HUES6 (cell line): Measurements from ENCODE around the gene KRTAP1-1.

Experiments used
- H3K27ac ChIP-seq: 2 replicates; pipeline ENCODE4 v1.7.0; 2013; ENCODE audit warnings: low read depth, mild to moderate bottlenecking, low read length, inconsistent platforms
- H3K27me3 ChIP-seq: 2 replicates; pipeline ENCODE4 v1.6.1; 2013; ENCODE audit warnings: low read length; ENCODE audit not compliant: control insufficient read depth, insufficient read depth
- H3K36me3 ChIP-seq: 2 replicates; pipeline ENCODE4 v1.6.1; 2013; ENCODE audit warnings: low read length; ENCODE audit not compliant: control insufficient read depth, insufficient read depth
- H3K4me1 ChIP-seq: 2 replicates; pipeline ENCODE4 v1.6.1; 2013; ENCODE audit warnings: low read length; ENCODE audit not compliant: control insufficient read depth, insufficient read depth
- H3K4me3 ChIP-seq: 2 replicates; pipeline ENCODE4 v1.5.1; 2013; ENCODE audit warnings: low read depth, low read length
- H3K9ac ChIP-seq: one replicate; pipeline ENCODE4 v1.6.1; 2013; ENCODE audit warnings: mild to moderate bottlenecking, low read length
- H3K9me3 ChIP-seq: 2 replicates; pipeline ENCODE4 v1.6.1; 2013; ENCODE audit warnings: low read depth, low read length; ENCODE audit not compliant: control insufficient read depth, insufficient read depth

Gene KRTAP1-1

DNA sequence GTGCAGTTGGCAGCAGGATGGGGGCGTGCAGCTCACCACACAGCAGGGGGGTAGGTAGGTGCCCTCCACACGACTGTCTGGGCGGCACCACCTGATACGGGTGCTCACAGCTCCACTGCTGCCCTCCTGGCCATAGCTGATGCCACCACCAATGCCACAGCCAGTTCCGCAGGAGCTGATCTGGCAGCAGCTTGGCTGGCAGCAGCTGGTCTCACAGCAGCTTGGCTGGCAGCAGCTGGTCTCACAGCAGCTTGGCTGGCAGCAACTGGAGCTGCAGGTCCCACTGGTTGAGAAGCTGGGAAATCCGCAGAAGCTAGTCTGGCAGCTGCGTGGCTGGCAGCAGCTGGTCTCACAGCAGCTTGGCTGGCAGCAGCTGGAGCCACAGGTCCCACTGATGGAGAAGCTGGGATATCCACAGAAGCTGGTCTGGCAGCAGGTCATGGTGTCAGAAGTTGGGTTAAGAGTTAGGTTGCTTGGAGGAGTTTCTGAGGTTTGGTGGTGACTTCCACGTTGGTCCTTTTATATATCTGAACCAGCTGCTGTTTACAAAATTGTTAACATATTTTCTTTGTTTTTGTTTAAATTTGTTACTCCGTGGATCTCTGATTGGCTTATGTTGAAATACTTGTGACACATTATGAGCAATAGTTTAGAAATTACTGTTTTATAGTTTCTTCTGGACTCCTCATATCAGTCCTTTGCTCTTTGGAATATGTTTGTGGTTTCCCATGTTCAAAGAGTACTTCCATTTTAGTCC lies 14.4 kb downstream of the KRTAP1-1 start, which contains the start of gene KRTAP1-5:
TSS of gene KRTAP1-5 (minus strand) at position 494 of the 757 bp plus-strand sequence. CDS start at position 441, 53 bp downstream.
- H3K4me1 ChIP-seq = no peaks in the 10 kb centered on the region
- H3K27me3 ChIP-seq = no peaks in the 10 kb centered on the region
- no peak within 1 kb of the TSS for H3K27ac ChIP-seq
- H3K9ac ChIP-seq = no peak within 1 kb of the TSS
- no peak within 1 kb of the TSS for H3K4me3 ChIP-seq
- no peaks in the 10 kb centered on the region for H3K9me3 ChIP-seq
- H3K36me3 ChIP-seq = no peaks in the 10 kb centered on the region

DNA sequence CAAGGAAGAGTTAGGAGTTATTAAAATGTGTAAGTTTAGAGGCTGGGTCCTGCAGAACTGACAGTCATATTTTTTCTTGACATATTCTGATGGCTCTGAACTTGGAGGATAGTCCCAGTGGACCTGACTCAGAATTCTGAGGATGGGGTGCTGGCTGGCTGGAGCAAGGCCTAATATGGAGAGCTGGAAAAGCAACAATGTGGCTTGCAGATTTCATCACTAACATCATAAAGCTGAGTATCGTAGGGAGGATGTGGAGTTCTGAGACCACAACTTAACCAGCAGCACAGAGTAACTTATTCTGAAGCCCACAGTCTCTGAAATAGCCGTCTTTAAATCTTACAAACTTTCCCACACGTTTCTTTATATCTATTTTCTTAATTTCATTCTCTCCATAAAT lies 16.6 kb downstream of the KRTAP1-1 start:
- H3K4me1 ChIP-seq = no peaks in the 10 kb centered on the region

DNA sequence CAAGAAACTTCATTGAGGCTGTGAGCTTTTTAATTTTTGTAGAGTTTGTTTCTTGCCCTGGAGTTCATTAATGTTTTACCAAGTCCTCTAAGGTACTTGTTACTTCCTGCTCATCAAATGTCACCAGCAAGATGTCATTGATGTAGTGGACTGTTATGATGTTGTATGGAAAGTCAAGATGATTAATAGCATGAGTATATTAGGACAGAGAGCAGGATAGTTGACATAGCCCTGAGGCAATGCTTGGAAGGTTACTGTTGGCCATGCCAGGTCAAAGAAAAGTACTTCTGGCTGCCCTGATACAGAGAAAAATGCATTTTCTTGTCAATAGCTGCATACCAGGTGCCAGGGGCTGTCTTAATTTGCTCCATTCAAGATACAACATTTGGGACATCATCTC lies 20.9 kb downstream of the KRTAP1-1 start:
- no peaks in the 10 kb centered on the region for H3K36me3 ChIP-seq
- no peaks in the 10 kb centered on the region for H3K4me1 ChIP-seq
- H3K27ac ChIP-seq = no peak overlapping the region
- no peak overlapping the region for H3K9ac ChIP-seq
- H3K9me3 ChIP-seq = no peaks in the 10 kb centered on the region
- no peak overlapping the region for H3K4me3 ChIP-seq
- no peaks in the 10 kb centered on the region for H3K27me3 ChIP-seq

More for the DNA sequence above, 16.6 kb downstream of the KRTAP1-1 start:
- no peaks in the 10 kb centered on the region for H3K36me3 ChIP-seq
- no peak overlapping the region for H3K9ac ChIP-seq
- H3K27ac ChIP-seq = no peak overlapping the region
- no peaks in the 10 kb centered on the region for H3K27me3 ChIP-seq
- no peak overlapping the region for H3K4me3 ChIP-seq
- no peaks in the 10 kb centered on the region for H3K9me3 ChIP-seq

GRCh38 chr17:41019415-41019814 lies 21.8 kb downstream of the KRTAP1-1 start:
- Histone ChIP-seq H3K4me3 (no peak overlapping the region), H3K4me1 (no peaks in the 10 kb centered on the region), H3K9me3 (no peaks in the 10 kb centered on the region), H3K9ac (no peak overlapping the region), H3K27me3 (no peaks in the 10 kb centered on the region), H3K27ac (no peak overlapping the region), H3K36me3 (no peaks in the 10 kb centered on the region)

DNA sequence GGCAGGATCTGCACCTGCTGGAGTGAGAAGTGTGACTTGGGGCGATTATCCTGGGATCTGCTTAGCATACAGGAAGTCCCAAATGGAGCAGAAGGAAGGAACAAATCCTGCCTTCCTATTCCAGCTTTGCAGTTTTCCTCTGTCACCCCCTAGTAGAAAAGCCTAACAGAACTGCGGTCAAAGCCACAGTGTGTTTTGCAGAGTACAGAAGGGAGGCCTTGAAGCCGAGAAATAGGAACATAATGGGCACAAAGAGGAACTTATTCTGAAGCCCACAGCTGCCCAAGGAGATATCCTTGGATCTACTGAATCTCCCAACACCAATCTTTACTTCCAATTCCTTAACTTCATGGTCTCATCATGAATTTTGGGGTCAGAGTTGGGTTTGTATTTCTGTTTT lies 22.7 kb downstream of the KRTAP1-1 start:
- Histone ChIP-seq H3K4me1 (no peaks in the 10 kb centered on the region), H3K27me3 (no peaks in the 10 kb centered on the region), H3K9ac (no peak overlapping the region), H3K9me3 (no peaks in the 10 kb centered on the region), H3K27ac (no peak overlapping the region), H3K4me3 (no peak overlapping the region), H3K36me3 (no peaks in the 10 kb centered on the region)

GRCh38 chr17:41016578-41017215 lies 24.6 kb downstream of the KRTAP1-1 start:
- no peaks in the 10 kb centered on the region for H3K4me1 ChIP-seq
- no peaks in the 10 kb centered on the region for H3K9me3 ChIP-seq
- H3K4me3 ChIP-seq = no peak overlapping the region
- no peaks in the 10 kb centered on the region for H3K27me3 ChIP-seq
- no peak overlapping the region for H3K9ac ChIP-seq
- H3K36me3 ChIP-seq = no peaks in the 10 kb centered on the region
- no peak overlapping the region for H3K27ac ChIP-seq

- no peak overlapping the region for H3K4me3 ChIP-seq
- no peaks in the 10 kb centered on the region for H3K4me1 ChIP-seq
- H3K27me3 ChIP-seq = no peaks in the 10 kb centered on the region
Observed at GRCh38 chr17:41015454-41015853, 25.8 kb downstream of the KRTAP1-1 start.

GRCh38 chr17:41013606-41014005 lies 27.6 kb downstream of the KRTAP1-1 start:
- no peaks in the 10 kb centered on the region for H3K27me3 ChIP-seq
- H3K9ac ChIP-seq = no peak overlapping the region
- no peak overlapping the region for H3K4me3 ChIP-seq
- H3K9me3 ChIP-seq = no peaks in the 10 kb centered on the region
- H3K4me1 ChIP-seq = peaks cover 15% of the 10 kb centered on the region
- H3K27ac ChIP-seq = no peak overlapping the region
- no peaks in the 10 kb centered on the region for H3K36me3 ChIP-seq

More at GRCh38 chr17:41015454-41015853, 25.8 kb downstream of the KRTAP1-1 start:
- no peaks in the 10 kb centered on the region for H3K36me3 ChIP-seq
- no peak overlapping the region for H3K9ac ChIP-seq
- H3K9me3 ChIP-seq = no peaks in the 10 kb centered on the region
- H3K27ac ChIP-seq = no peak overlapping the region

- H3K9ac ChIP-seq = no peak overlapping the region
- H3K27ac ChIP-seq = no peak overlapping the region
- H3K36me3 ChIP-seq = no peaks in the 10 kb centered on the region
- no peaks in the 10 kb centered on the region for H3K27me3 ChIP-seq
- peaks cover 16% of the 10 kb centered on the region for H3K4me1 ChIP-seq
- H3K9me3 ChIP-seq = no peaks in the 10 kb centered on the region
- no peak overlapping the region for H3K4me3 ChIP-seq
Observed at GRCh38 chr17:41013181-41013580, 28.1 kb downstream of the KRTAP1-1 start.

DNA sequence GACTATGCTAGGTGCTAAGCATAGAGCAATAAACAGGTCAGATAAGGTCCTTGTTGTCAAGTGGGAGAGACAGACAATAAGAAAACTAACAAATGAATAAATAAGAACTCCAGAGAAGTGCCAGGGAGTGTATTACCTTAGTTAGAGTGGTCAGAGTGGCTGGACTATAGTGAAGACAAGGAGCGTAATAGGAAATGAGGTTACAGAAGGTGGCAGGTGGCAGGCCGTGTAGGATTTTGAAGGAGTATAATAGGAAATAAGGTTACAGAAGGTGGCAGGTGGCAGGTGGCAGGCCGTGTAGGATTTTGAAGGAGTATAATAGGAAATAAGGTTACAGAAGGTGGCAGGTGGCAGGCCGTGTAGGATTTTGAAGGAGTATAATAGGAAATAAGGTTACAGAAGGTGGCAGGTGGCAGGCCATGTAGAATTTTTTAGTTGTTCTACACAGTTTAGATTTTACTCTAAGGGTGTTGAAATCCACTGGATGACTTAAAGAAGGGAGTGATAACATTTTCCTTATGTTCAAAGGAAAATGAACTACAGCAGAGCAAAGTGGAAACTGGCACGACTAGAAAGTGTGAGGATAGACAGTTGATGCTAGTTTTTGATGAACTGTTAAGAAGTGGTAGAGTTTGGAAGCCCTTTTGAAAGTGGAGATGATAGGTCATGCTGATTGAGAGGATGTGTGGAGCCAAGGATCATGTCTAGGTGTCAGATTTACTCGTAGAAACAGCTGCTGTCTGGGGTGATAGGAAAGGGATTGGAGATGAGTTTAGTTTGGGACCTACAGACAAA lies 28.7 kb downstream of the KRTAP1-1 start:
- no peak overlapping the region for H3K4me3 ChIP-seq
- no peaks in the 10 kb centered on the region for H3K36me3 ChIP-seq
- peaks cover 16% of the 10 kb centered on the region for H3K4me1 ChIP-seq
- H3K27ac ChIP-seq = no peak overlapping the region
- H3K9ac ChIP-seq = no peak overlapping the region
- H3K9me3 ChIP-seq = no peaks in the 10 kb centered on the region
- no peaks in the 10 kb centered on the region for H3K27me3 ChIP-seq

DNA sequence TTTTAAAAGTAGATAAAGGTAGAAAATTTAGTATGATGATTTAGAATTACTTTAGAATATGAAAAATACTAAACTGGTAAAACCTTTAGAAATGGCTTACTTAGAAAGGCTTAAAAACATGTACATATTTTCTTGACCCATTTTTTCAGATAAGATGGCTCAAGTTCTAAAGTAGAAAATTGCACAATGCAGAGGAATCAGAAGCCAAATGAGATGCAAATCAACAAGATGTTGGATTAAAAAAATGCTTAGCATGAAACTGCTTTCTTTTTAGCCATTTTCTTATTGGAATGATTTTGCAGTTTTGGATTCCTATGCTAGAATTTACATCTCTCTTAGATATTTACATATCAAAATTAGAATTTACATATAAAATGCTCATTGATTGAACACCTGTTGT lies 30.8 kb downstream of the KRTAP1-1 start:
- Histone ChIP-seq H3K4me3 (no peak overlapping the region), H3K27me3 (no peaks in the 10 kb centered on the region), H3K36me3 (no peaks in the 10 kb centered on the region), H3K4me1 (peaks cover 16% of the 10 kb centered on the region), H3K27ac (no peak overlapping the region), H3K9ac (no peak overlapping the region), H3K9me3 (no peaks in the 10 kb centered on the region)
